ENCODE data around the gene ITPK1.

Gene ITPK1

GRCh38 chr14:92953526-92953925 lies 162.2 kb downstream of the ITPK1 start:
- H3K4me3 ChIP-seq (ENCODE audit: low read length) = no peak overlapping the region
- no peak for DNase-seq (ENCODE audit: low read depth, low spot score)

- DNase-seq (ENCODE audit: low read depth, low spot score) = no peak
- no peak overlapping the region for H3K4me3 ChIP-seq (ENCODE audit: low read length)
These were observed 163.0 kb downstream of the ITPK1 start for GRCh38 chr14:92952481-92953298.

- DNase-seq (ENCODE audit: low read depth, low spot score) = peak; percentile 66
- H3K4me3 ChIP-seq (ENCODE audit: low read length) = no peak overlapping the region
These were observed 163.7 kb downstream of the ITPK1 start for GRCh38 chr14:92951912-92952471.

GRCh38 chr14:92951261-92951660 lies 164.5 kb downstream of the ITPK1 start:
- no peak overlapping the region for H3K4me3 ChIP-seq (ENCODE audit: low read length)
- no peak for DNase-seq (ENCODE audit: low read depth, low spot score)

GRCh38 chr14:92950773-92951172 lies 165.0 kb downstream of the ITPK1 start:
- DNase-seq (ENCODE audit: low read depth, low spot score) = no peak

GRCh38 chr14:92950193-92950540 lies 165.6 kb downstream of the ITPK1 start:
- no peak for DNase-seq (ENCODE audit: low read depth, low spot score)

More at GRCh38 chr14:92950773-92951172, 165.0 kb downstream of the ITPK1 start:
- no peak overlapping the region for H3K4me3 ChIP-seq (ENCODE audit: low read length)

GRCh38 chr14:92949496-92950192 lies 166.1 kb downstream of the ITPK1 start:
- DNase-seq (ENCODE audit: low read depth, low spot score) = no peak
- no peak overlapping the region for H3K4me3 ChIP-seq (ENCODE audit: low read length)

More at GRCh38 chr14:92950193-92950540, 165.6 kb downstream of the ITPK1 start:
- no peak overlapping the region for H3K4me3 ChIP-seq (ENCODE audit: low read length)

GRCh38 chr14:92948647-92949046 lies 167.1 kb downstream of the ITPK1 start:
- no peak for DNase-seq (ENCODE audit: low read depth, low spot score)
- no peak overlapping the region for H3K4me3 ChIP-seq (ENCODE audit: low read length)

GRCh38 chr14:92946847-92947545 lies 168.7 kb downstream of the ITPK1 start:
- DNase-seq (ENCODE audit: low read depth, low spot score) = no peak
- H3K4me3 ChIP-seq (ENCODE audit: low read length) = no peak overlapping the region

GRCh38 chr14:92945959-92946846 lies 169.5 kb downstream of the ITPK1 start:
- no peak for DNase-seq (ENCODE audit: low read depth, low spot score)
- no peak overlapping the region for H3K4me3 ChIP-seq (ENCODE audit: low read length)

GRCh38 chr14:92945544-92945943 lies 170.2 kb downstream of the ITPK1 start:
- H3K4me3 ChIP-seq (ENCODE audit: low read length) = no peak overlapping the region
- DNase-seq (ENCODE audit: low read depth, low spot score) = no peak

GRCh38 chr14:92944976-92945375 lies 170.7 kb downstream of the ITPK1 start:
- no peak for DNase-seq (ENCODE audit: low read depth, low spot score)

GRCh38 chr14:92943855-92944570 lies 171.7 kb downstream of the ITPK1 start:
- no peak overlapping the region for H3K4me3 ChIP-seq (ENCODE audit: low read length)
- no peak for DNase-seq (ENCODE audit: low read depth, low spot score)

More at GRCh38 chr14:92944976-92945375, 170.7 kb downstream of the ITPK1 start:
- H3K4me3 ChIP-seq (ENCODE audit: low read length) = no peak overlapping the region

- H3K4me3 ChIP-seq (ENCODE audit: low read length) = no peak overlapping the region
- DNase-seq (ENCODE audit: low read depth, low spot score) = no peak
These were observed 172.6 kb downstream of the ITPK1 start for GRCh38 chr14:92942976-92943710.

GRCh38 chr14:92942576-92942975 lies 173.1 kb downstream of the ITPK1 start:
- H3K4me3 ChIP-seq (ENCODE audit: low read length) = no peak overlapping the region
- DNase-seq (ENCODE audit: low read depth, low spot score) = no peak

GRCh38 chr14:92942136-92942535 lies 173.6 kb downstream of the ITPK1 start:
- no peak for DNase-seq (ENCODE audit: low read depth, low spot score)
- H3K4me3 ChIP-seq (ENCODE audit: low read length) = no peak overlapping the region

GRCh38 chr14:92941531-92941930 lies 174.2 kb downstream of the ITPK1 start:
- H3K4me3 ChIP-seq (ENCODE audit: low read length) = no peak overlapping the region
- no peak for DNase-seq (ENCODE audit: low read depth, low spot score)
